ENCODE measurements around the gene TNNI3.
"Not testable (repeated sequence)": the region's sequence is repeated elsewhere in the genome, so short reads cannot be mapped to it uniquely, and the experiment has no call there.

The TNNI3 gene

GRCh38 chr19:55114566-55115145 is 42.9 kb downstream of the TNNI3 start:
- no peak for DNase-seq (ENCODE audit: low read depth)
- no peak overlapping the region for H3K4me3 ChIP-seq (ENCODE audit: control insufficient read depth, low read depth, low read length)
- no peak for TF ChIP-seq CTCF (IDR thresholded peaks at IDR 0.05; ENCODE audit: control insufficient read depth, insufficient read depth, low read depth, low read length, missing control alignments)

GRCh38 chr19:55113570-55114039 is 43.9 kb downstream of the TNNI3 start:
- no peak overlapping the region for H3K4me3 ChIP-seq (ENCODE audit: control insufficient read depth, low read depth, low read length)

GRCh38 chr19:55112777-55113569 is 44.6 kb downstream of the TNNI3 start:
- no peak for DNase-seq (ENCODE audit: low read depth)
- TF ChIP-seq CTCF (IDR thresholded peaks at IDR 0.05; ENCODE audit: control insufficient read depth, insufficient read depth, low read depth, low read length, missing control alignments), result no peak
- no peak overlapping the region for H3K4me3 ChIP-seq (ENCODE audit: control insufficient read depth, low read depth, low read length)

More at GRCh38 chr19:55113570-55114039, 43.9 kb downstream of the TNNI3 start:
- DNase-seq (ENCODE audit: low read depth), result peak; percentile 31
- no peak for TF ChIP-seq CTCF (IDR thresholded peaks at IDR 0.05; ENCODE audit: control insufficient read depth, insufficient read depth, low read depth, low read length, missing control alignments)

DNA sequence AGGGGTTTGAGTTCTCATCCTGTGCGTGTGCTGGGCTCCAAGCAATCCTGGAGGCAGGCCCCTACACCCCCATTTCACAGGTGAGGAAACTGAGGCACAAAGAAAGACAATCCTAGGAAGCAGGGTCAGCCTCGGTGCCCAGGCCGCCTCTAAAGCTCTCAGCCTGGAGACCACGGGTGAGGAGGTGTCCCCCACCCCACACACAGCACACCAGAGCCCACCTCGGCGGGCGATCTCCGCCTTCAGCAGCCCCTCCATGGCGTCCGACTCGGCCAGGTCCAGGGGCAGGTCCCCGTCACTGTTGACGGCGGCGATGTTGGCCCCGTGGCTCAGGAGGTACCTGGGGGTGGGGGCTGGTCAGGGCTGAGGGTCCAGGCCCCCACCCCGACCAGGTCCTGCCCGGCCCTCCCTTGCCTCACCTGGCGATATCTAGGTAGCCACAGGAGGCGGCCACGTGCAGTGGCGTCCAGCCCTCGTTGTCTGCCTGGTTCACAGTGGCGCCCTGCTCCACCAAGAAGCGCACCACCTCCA is 45.2 kb downstream of the TNNI3 start:
- no peak overlapping the region for H3K4me3 ChIP-seq (ENCODE audit: control insufficient read depth, low read depth, low read length)
- DNase-seq (ENCODE audit: low read depth), result no peak
- no peak for TF ChIP-seq CTCF (IDR thresholded peaks at IDR 0.05; ENCODE audit: control insufficient read depth, insufficient read depth, low read depth, low read length, missing control alignments)

- no peak for TF ChIP-seq CTCF (IDR thresholded peaks at IDR 0.05; ENCODE audit: control insufficient read depth, insufficient read depth, low read depth, low read length, missing control alignments)
- no peak for DNase-seq (ENCODE audit: low read depth)
- no peak overlapping the region for H3K4me3 ChIP-seq (ENCODE audit: control insufficient read depth, low read depth, low read length)
These were observed 46.2 kb downstream of the TNNI3 start for GRCh38 chr19:55111238-55111831.

DNA sequence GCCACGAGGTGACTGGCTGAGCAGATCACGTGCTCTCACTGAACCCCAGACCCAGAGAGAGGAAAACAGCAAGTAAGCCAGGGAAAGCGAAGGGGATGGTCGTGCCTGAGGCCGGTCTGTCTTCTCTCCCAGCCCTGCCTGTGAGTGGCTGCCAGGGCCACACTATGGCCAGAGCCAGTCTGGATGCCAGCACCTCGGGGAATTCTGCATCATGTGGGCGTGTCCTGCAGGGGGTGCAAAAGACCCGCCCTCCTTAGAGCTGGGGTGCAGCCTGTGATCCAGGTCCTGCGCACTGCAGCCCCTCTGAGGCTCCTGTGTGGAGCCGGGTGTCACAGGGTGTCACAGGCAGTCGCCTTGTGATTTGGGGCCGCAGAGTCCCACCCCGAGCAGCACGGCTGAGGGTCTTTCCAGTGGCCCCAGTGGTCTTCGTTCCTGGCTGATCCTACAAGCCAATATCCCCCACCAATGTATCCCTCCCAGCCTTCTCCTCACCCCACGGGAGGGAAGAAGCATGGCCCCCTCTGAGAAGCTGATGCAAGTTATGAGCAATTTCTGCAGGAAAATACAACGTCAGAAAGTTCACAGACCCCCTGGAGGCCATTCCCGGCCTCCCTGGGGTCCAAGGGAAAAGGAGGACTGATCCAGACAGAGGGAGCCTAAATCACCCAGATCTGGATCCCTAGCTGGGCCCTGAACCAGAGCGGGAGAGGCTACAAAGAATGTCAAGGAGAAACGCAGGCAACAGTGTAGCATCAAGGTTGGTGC is 47.8 kb downstream of the TNNI3 start:
- H3K4me3 ChIP-seq (ENCODE audit: control insufficient read depth, low read depth, low read length), result no peak overlapping the region
- TF ChIP-seq CTCF (IDR thresholded peaks at IDR 0.05; ENCODE audit: control insufficient read depth, insufficient read depth, low read depth, low read length, missing control alignments), result no peak
- no peak for DNase-seq (ENCODE audit: low read depth)

DNA sequence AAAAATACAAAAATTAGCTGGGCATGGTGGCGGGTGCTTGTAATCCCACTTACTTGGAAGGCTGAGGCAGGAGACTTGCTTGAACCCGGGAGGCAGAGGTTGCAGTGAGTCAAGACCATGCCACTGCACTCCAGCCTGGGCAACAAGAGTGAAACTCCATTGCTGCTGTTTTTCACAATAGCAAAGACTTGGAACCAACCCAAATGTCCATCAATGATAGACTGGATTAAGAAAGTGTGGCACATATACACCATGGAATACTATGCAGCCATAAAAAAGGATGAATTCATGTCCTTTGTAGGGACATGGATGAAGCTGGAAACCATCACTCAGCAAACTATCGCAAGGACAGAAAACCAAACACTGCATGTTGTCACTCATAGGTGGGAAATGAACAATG is 50.3 kb downstream of the TNNI3 start:
- not testable (repeated sequence) for DNase-seq (ENCODE audit: low read depth); H3K4me3 ChIP-seq (ENCODE audit: control insufficient read depth, low read depth, low read length)
